GM12874 (cell line): ENCODE measurements around the gene PKD1L1.

Experiments
- CTCF ChIP-seq: IDR thresholded peaks from 2 replicates; pipeline ENCODE4 v1.5.1; 2011; ENCODE audit warnings: low read depth, mild to moderate bottlenecking, control low read depth, low read length, moderate library complexity; ENCODE audit not compliant: insufficient read depth

Gene PKD1L1

GRCh38 chr7:47796347-47796746 is 151.9 kb downstream of the PKD1L1 start:
- no peak for TF ChIP-seq CTCF

GRCh38 chr7:47795631-47796030 is 152.6 kb downstream of the PKD1L1 start:
- TF ChIP-seq CTCF: no peak

GRCh38 chr7:47794016-47794415 is 154.2 kb downstream of the PKD1L1 start:
- no peak for TF ChIP-seq CTCF

GRCh38 chr7:47792521-47793121 is 155.6 kb downstream of the PKD1L1 start:
- TF ChIP-seq CTCF: no peak

- TF ChIP-seq CTCF: no peak
Measured at GRCh38 chr7:47791682-47792081, 156.6 kb downstream of the PKD1L1 start.

- TF ChIP-seq CTCF: no peak
Measured at GRCh38 chr7:47788083-47788482, 160.2 kb downstream of the PKD1L1 start.

GRCh38 chr7:47787249-47788069 is 160.8 kb downstream of the PKD1L1 start:
- no peak for TF ChIP-seq CTCF
